Stomach (tissue), 9 donors: Measurements from ENCODE around the gene GLS. TPM values are rescaled to one million over a fixed set of nuclear protein-coding genes. Genes with fewer than 3 reads are reported as not detected.
"Not testable (repeated sequence)": the region's sequence is repeated elsewhere in the genome, so short reads cannot be mapped to it uniquely, and the experiment has no call there.

Experiments used
- DNase-seq, 2 donors: peaks; one replicate each; pipeline versions ENCODE4 v3.0.0 to v3.0.0-alpha.2; 2013 to 2019
- H3K27ac ChIP-seq, 5 donors: fragments of 200-600 bp in 4 of 5; sonication (generic) in 4 of 5; one replicate each; pipeline ENCODE4 v1.5.1; 2013 to 2019; ENCODE audit warnings: mild to moderate bottlenecking in 1 of 5, moderate library complexity in 1 of 5
- H3K27me3 ChIP-seq, 3 donors: fragments of 200-600 bp; sonication (generic); one replicate each; pipeline ENCODE4 v1.5.1; 2017 to 2019; ENCODE audit warnings: mixed run types in 1 of 3
- H3K36me3 ChIP-seq, 4 donors: fragments of 200-600 bp; sonication (generic); 1 replicate in 3 of 4; 2 replicates in 1 of 4; pipeline ENCODE4 v1.5.1; 2016 to 2019
- H3K4me1 ChIP-seq, 4 donors: fragments of 200-600 bp; sonication (generic); one replicate each; pipeline ENCODE4 v1.5.1; 2016 to 2019
- H3K4me3 ChIP-seq, 4 donors: fragments of 200-600 bp; sonication (generic) in 3 of 4; one replicate each; pipeline ENCODE4 v1.5.1; 2016 to 2019; ENCODE audit warnings: mild to moderate bottlenecking in 1 of 4
- H3K9me3 ChIP-seq, 4 donors: fragments of 200-600 bp; sonication (generic); one replicate each; pipeline ENCODE4 v1.5.1; 2016 to 2019
- CTCF ChIP-seq, 7 experiments: fragments of 450-650 bp in 4 of 7; fragments of 200-600 bp in 3 of 7; sonication (generic) in 3 of 7; IDR thresholded peaks; one replicate each; pipeline ENCODE4 v1.5.1; 2016 to 2019; ENCODE audit warnings: antibody characterized with exemption in 7 of 7, control low read depth in 2 of 7, mild to moderate bottlenecking in 1 of 7
- EP300 ChIP-seq: sonication (generic); formaldehyde crosslinking; IDR thresholded peaks from one replicate; pipeline ENCODE4 v1.6.1; 2017; ENCODE audit warnings: antibody characterized with exemption
- POLR2A ChIP-seq, 4 donors: fragments of 450-650 bp; IDR thresholded peaks; one replicate each; pipeline ENCODE4 v1.6.1; 2016; ENCODE audit warnings: antibody characterized with exemption in 4 of 4, control low read depth in 2 of 4, mild to moderate bottlenecking in 1 of 4, moderate library complexity in 1 of 4
- POLR2AphosphoS5 ChIP-seq, 3 donors: sonication (generic); formaldehyde crosslinking; IDR thresholded peaks; one replicate each; pipeline ENCODE4 v1.6.1; 2016; ENCODE audit warnings: antibody characterized with exemption in 3 of 3
- WGBS, 5 donors: extraction: QIAGEN DNeasy Blood & Tissue Kit in 3 of 5; methylation state at CpG; one replicate each; pipeline versions ENCODE4 v1.1.5 to v1.1.7; 2013 to 2018; 5-methylcytosine and 5-hydroxymethylcytosine counted together
- intact Hi-C: fragments of 100-400 bp; cut with DNase I; formaldehyde crosslinking; loops from one replicate; pipeline ENCODE4 v1.15.1; 2023; ENCODE audit warnings: low total_unique reads
- polyA plus RNA-seq, 3 donors: library from polyadenylated mRNA; stranded (reverse); fragments of 200-250 nt; gene quantifications; one replicate each; pipeline ENCODE4 v1.2.3, GENCODE V29; 2013
- total RNA-seq, 5 donors: library from RNA; depleted of rRNA; stranded (reverse); fragments of >200 nt; gene quantifications; one replicate each; pipeline versions ENCODE4 v1.1.0 to v1.2.3, GENCODE V29; 2014 to 2016
- donor health status: healthy with polysubstance abuse.
- donor health status: Bipolar disorder and iron deficiency.
- donor health status: healthy.

The GLS gene
- total and polyA plus RNA-seq, 8 donors, result 9.6 to 353 (median 109) TPM

GRCh38 chr2:190867832-190868231 lies 12.8 kb upstream of the GLS start:
- Histone ChIP-seq H3K4me3 (no peak overlapping the region), H3K36me3 (no peaks in the 10 kb centered on the region), H3K27ac (no peak overlapping the region), H3K27me3 (no peaks in the 10 kb centered on the region), H3K4me1 (peaks cover 0 to 20% (median 4%) of the 10 kb centered on the region in 4 donors), H3K9me3 (peaks cover 0 to 4% (median 0%) of the 10 kb centered on the region in 4 donors)
- intact Hi-C loops, result no loop called here
- TF ChIP-seq POLR2A (IDR thresholded peaks at IDR 0.05) (no peak), CTCF (IDR thresholded peaks at IDR 0.05) (no peak), POLR2AphosphoS5 (IDR thresholded peaks at IDR 0.05) (no peak), EP300 (no peak)
- 82 to 98% (median 97%) methylated on average over 4 of the region's 4 CpGs for WGBS, 5 donors
- DNase-seq, result no peak

- Histone ChIP-seq H3K27me3 (no peaks in the 10 kb centered on the region), H3K27ac (no peak overlapping the region), H3K36me3 (no peaks in the 10 kb centered on the region), H3K4me1 (peaks cover 0 to 6% (median 0%) of the 10 kb centered on the region in 4 donors), H3K4me3 (no peak overlapping the region), H3K9me3 (peaks cover 0 to 4% (median 0%) of the 10 kb centered on the region in 4 donors)
- no peak for DNase-seq
- WGBS, 5 donors, result 91 to 94% (median 92%) methylated on average over 5 of the region's 5 CpGs
- intact Hi-C loops, result no loop called here
- TF ChIP-seq POLR2A (IDR thresholded peaks at IDR 0.05) (no peak), CTCF (IDR thresholded peaks at IDR 0.05) (no peak)
Measured at GRCh38 chr2:190869721-190870120, 10.9 kb upstream of the GLS start.

- WGBS, 5 donors, result 94 to 98% (median 97%) methylated on average over 7 of the region's 7 CpGs
- DNase-seq, H3K4me1 ChIP-seq, H3K9me3 ChIP-seq, H3K27ac ChIP-seq, intact Hi-C loops, H3K27me3 ChIP-seq, H3K36me3 ChIP-seq, H3K4me3 ChIP-seq: not testable (repeated sequence)
Measured at GRCh38 chr2:190873451-190873850, 7.2 kb upstream of the GLS start.

- Histone ChIP-seq H3K4me1 (peaks cover 0 to 15% (median 3%) of the 10 kb centered on the region in 4 donors), H3K36me3 (no peaks in the 10 kb centered on the region), H3K27ac (no peak overlapping the region), H3K27me3 (no peaks in the 10 kb centered on the region), H3K9me3 (no peaks in the 10 kb centered on the region), H3K4me3 (no peak overlapping the region)
- WGBS, 5 donors, result 74 to 86% (median 75%) methylated on average over 2 of the region's 2 CpGs
- no peak for DNase-seq
- intact Hi-C loops, result no loop called here
- TF ChIP-seq EP300 (no peak), POLR2A (IDR thresholded peaks at IDR 0.05) (no peak), POLR2AphosphoS5 (IDR thresholded peaks at IDR 0.05) (no peak), CTCF (IDR thresholded peaks at IDR 0.05) (no peak)
Measured at GRCh38 chr2:190875891-190876290, 4.7 kb upstream of the GLS start.

GRCh38 chr2:190876631-190877030 lies 4.0 kb upstream of the GLS start:
- intact Hi-C loops, result no loop called here

More at GRCh38 chr2:190876631-190877030, 4.0 kb upstream of the GLS start:
- TF ChIP-seq CTCF (IDR thresholded peaks at IDR 0.05) (no peak), POLR2AphosphoS5 (IDR thresholded peaks at IDR 0.05) (no peak), EP300 (no peak), POLR2A (IDR thresholded peaks at IDR 0.05) (no peak)
- H3K27ac ChIP-seq, result no peak overlapping the region
- DNase-seq, result no peak
- H3K9me3 ChIP-seq, result no peaks in the 10 kb centered on the region
- H3K4me3 ChIP-seq, result no peak overlapping the region
- no peaks in the 10 kb centered on the region for H3K27me3 ChIP-seq
- peaks cover 0 to 15% (median 3%) of the 10 kb centered on the region in 4 donors for H3K4me1 ChIP-seq
- no peaks in the 10 kb centered on the region for H3K36me3 ChIP-seq
- 19 to 33% (median 29%) methylated on average over 1 of the region's 1 CpG for WGBS, 5 donors
